CD4-positive, alpha-beta T cell treated with Interferon alpha-2 for 1 hour (primary cell): Measurements from ENCODE around the gene CELF1.

Experiments
- DNase-seq, 2 donors: peaks; one replicate each; pipeline ENCODE4 v3.0.0-alpha.2; 2020 to 2022

Gene CELF1

GRCh38 chr11:47443028-47443700, 109.8 kb downstream of the CELF1 start:
- DNase-seq: no peak

- no peak for DNase-seq
Measured at GRCh38 chr11:47442514-47442913, 110.4 kb downstream of the CELF1 start.

GRCh38 chr11:47441421-47441820, 111.5 kb downstream of the CELF1 start:
- DNase-seq: no peak

GRCh38 chr11:47440054-47440476, 112.9 kb downstream of the CELF1 start:
- no peak for DNase-seq

- DNase-seq: no peak
Measured at GRCh38 chr11:47438721-47439120, 114.2 kb downstream of the CELF1 start.

- DNase-seq: no peak
Measured at GRCh38 chr11:47437746-47438418, 115.0 kb downstream of the CELF1 start.

- DNase-seq: no peak
Measured at GRCh38 chr11:47437218-47437745, 115.7 kb downstream of the CELF1 start.

- no peak for DNase-seq
Measured at GRCh38 chr11:47436726-47437125, 116.2 kb downstream of the CELF1 start.

- DNase-seq: no peak
Measured at GRCh38 chr11:47435687-47436086, 117.2 kb downstream of the CELF1 start.

- no peak for DNase-seq
Measured at GRCh38 chr11:47434011-47434786, 118.7 kb downstream of the CELF1 start.

- DNase-seq: no peak
Measured at GRCh38 chr11:47433157-47433556, 119.8 kb downstream of the CELF1 start.

GRCh38 chr11:47431356-47432083, 121.4 kb downstream of the CELF1 start:
- DNase-seq: no peak

GRCh38 chr11:47430524-47430923, 122.4 kb downstream of the CELF1 start:
- no peak for DNase-seq

- DNase-seq: peak; percentile 97 to 98
Measured at GRCh38 chr11:47426062-47426956, 126.6 kb downstream of the CELF1 start, which contains the start of gene PSMC3. Gene PSMC3, minus strand, starts transcription at chr11:47426439. Its CDS starts 160 bp downstream, at chr11:47426279.

- DNase-seq: no peak
Measured at GRCh38 chr11:47425611-47426010, 127.3 kb downstream of the CELF1 start.

- DNase-seq: no peak
Measured at GRCh38 chr11:47418454-47419259, 134.3 kb downstream of the CELF1 start.

GRCh38 chr11:47417712-47418111, 135.2 kb downstream of the CELF1 start:
- DNase-seq: no peak

- no peak for DNase-seq
Measured at GRCh38 chr11:47415949-47416472, 136.9 kb downstream of the CELF1 start.
